CD14-positive monocyte (primary cell): ENCODE measurements around the gene BUD13. TPM values are rescaled to one million over a fixed set of nuclear protein-coding genes. Genes with fewer than 3 reads are reported as not detected.
A peak's percentile ranks its signal among the peaks of the same experiment; 100 is the strongest.

Experiments used
- DNase-seq, 3 donors: peaks; one replicate each; pipeline ENCODE4 v3.0.0-alpha.2; 2011 to 2022
- H2AFZ ChIP-seq: 2 replicates; pipeline ENCODE4 v1.6.0; 2012; ENCODE audit warnings: mild to moderate bottlenecking, low read depth, low read length, inconsistent platforms; ENCODE audit not compliant: insufficient read depth, poor library complexity, severe bottlenecking
- H3K27ac ChIP-seq, 2 donors: 1 replicate in 1 of 2; 2 replicates in 1 of 2; pipeline ENCODE4 v1.5.1; 2012 to 2013; ENCODE audit warnings: low read length in 2 of 2, control low read depth in 1 of 2, inconsistent platforms in 1 of 2, low read depth in 1 of 2, mild to moderate bottlenecking in 1 of 2
- H3K27me3 ChIP-seq, 2 donors: one replicate each; pipeline versions ENCODE4 v1.6.0 to v1.6.1; 2011 to 2013; ENCODE audit warnings: low read length in 2 of 2; ENCODE audit not compliant: control insufficient read depth in 2 of 2, insufficient read depth in 2 of 2
- H3K36me3 ChIP-seq, 2 donors: replicated peaks in 1 of 2; 1 replicate in 1 of 2; 2 replicates in 1 of 2; pipeline versions ENCODE4 v1.5.1 to v1.6.1; 2012 to 2013; ENCODE audit warnings: low read length in 2 of 2, control low read depth in 1 of 2, inconsistent platforms in 1 of 2, mild to moderate bottlenecking in 1 of 2; ENCODE audit not compliant: insufficient read depth in 2 of 2, control insufficient read depth in 1 of 2
- H3K4me1 ChIP-seq, 2 donors: 1 replicate in 1 of 2; 2 replicates in 1 of 2; pipeline versions ENCODE4 v1.5.1 to v1.6.1; 2012 to 2013; ENCODE audit warnings: low read length in 2 of 2, control low read depth in 1 of 2, inconsistent platforms in 1 of 2, mild to moderate bottlenecking in 1 of 2, moderate library complexity in 1 of 2; ENCODE audit not compliant: insufficient read depth in 2 of 2, control insufficient read depth in 1 of 2
- H3K4me2 ChIP-seq: replicated peaks from 2 replicates; pipeline ENCODE3; 2012; ENCODE audit warnings: low read length, moderate library complexity, mild to moderate bottlenecking; ENCODE audit not compliant: poor library complexity, severe bottlenecking; ENCODE audit errors: extremely low read depth
- H3K4me3 ChIP-seq, 3 experiments: fragments of 200-600 bp in 1 of 3; sonication (generic) in 1 of 3; replicated peaks in 1 of 3; 1 replicate in 2 of 3; 2 replicates in 1 of 3; pipeline ENCODE4 v1.5.1; 2011 to 2013; ENCODE audit warnings: low read length in 3 of 3, mild to moderate bottlenecking in 3 of 3, control low read depth in 2 of 3, low read depth in 2 of 3, inconsistent platforms in 1 of 3, moderate library complexity in 1 of 3
- H3K79me2 ChIP-seq: 2 replicates; pipeline ENCODE4 v1.6.0; 2012; ENCODE audit warnings: mild to moderate bottlenecking, control low read depth, inconsistent platforms, low read length, moderate library complexity; ENCODE audit not compliant: insufficient read depth
- H3K9ac ChIP-seq: 2 replicates; pipeline ENCODE4 v1.6.0; 2017; ENCODE audit warnings: low read length, mild to moderate bottlenecking; ENCODE audit not compliant: insufficient read depth, poor library complexity, severe bottlenecking
- H3K9me3 ChIP-seq, 2 donors: replicated peaks in 1 of 2; 1 replicate in 1 of 2; 2 replicates in 1 of 2; pipeline versions ENCODE4 v1.5.1 to v1.6.1; 2012 to 2013; ENCODE audit warnings: low read length in 2 of 2, control low read depth in 1 of 2; ENCODE audit not compliant: control insufficient read depth in 1 of 2, insufficient read depth in 1 of 2
- H4K20me1 ChIP-seq: 2 replicates; pipeline ENCODE4 v1.6.0; 2012; ENCODE audit warnings: mild to moderate bottlenecking, low read length, control low read depth, moderate library complexity; ENCODE audit not compliant: insufficient read depth
- H3K27ac Mint-ChIP-seq, 7 donors: one replicate each; pipeline ENCODE4 v1.8.0; 2020; ENCODE audit warnings: mild to moderate bottlenecking in 7 of 7, mixed read lengths in 7 of 7, moderate library complexity in 6 of 7, inconsistent platforms in 2 of 7
- H3K27me3 Mint-ChIP-seq, 3 donors: one replicate each; pipeline ENCODE4 v1.8.0; 2021 to 2022; ENCODE audit warnings: low read depth in 3 of 3, mild to moderate bottlenecking in 3 of 3, mixed read lengths in 3 of 3, moderate library complexity in 3 of 3, inconsistent platforms in 1 of 3
- H3K36me3 Mint-ChIP-seq, 2 donors: one replicate each; pipeline ENCODE4 v1.8.0; 2020; ENCODE audit warnings: mixed read lengths in 2 of 2, inconsistent platforms in 1 of 2, mild to moderate bottlenecking in 1 of 2
- H3K4me1 Mint-ChIP-seq: one replicate; pipeline ENCODE4 v1.8.0; 2020; ENCODE audit warnings: mild to moderate bottlenecking, mixed read lengths
- H3K4me3 Mint-ChIP-seq, 2 donors: one replicate each; pipeline ENCODE4 v1.8.0; 2020; ENCODE audit warnings: mild to moderate bottlenecking in 2 of 2, mixed read lengths in 2 of 2, moderate library complexity in 1 of 2
- H3K9me3 Mint-ChIP-seq, 7 donors: one replicate each; pipeline ENCODE4 v1.8.0; 2020 to 2022; ENCODE audit warnings: mixed read lengths in 7 of 7, mild to moderate bottlenecking in 6 of 7, moderate library complexity in 6 of 7, inconsistent platforms in 2 of 7
- CTCF ChIP-seq: fragments of 200-600 bp; IDR thresholded peaks from one replicate; pipeline ENCODE4 v1.8.0; 2022; ENCODE audit warnings: antibody characterized with exemption, mild to moderate bottlenecking
- WGBS: methylation state at CpG from one replicate; pipeline ENCODE4 v1.1.5; 2013; ENCODE audit warnings: missing lambda C conversion rate; ENCODE audit not compliant: insufficient coverage; 5-methylcytosine and 5-hydroxymethylcytosine counted together
- intact Hi-C, 2 donors: fragments of 100-400 bp; cut with micrococcal nuclease; formaldehyde crosslinking; loops; one replicate each; pipeline versions ENCODE4 v1.15.0 to v1.15.1; 2023
- polyA plus RNA-seq, 3 donors: library from polyadenylated mRNA; depleted of rRNA in 1 of 3; unstranded in 2 of 3; stranded (reverse) in 1 of 3; fragments of 300-500 nt in 2 of 3; fragments of >200 nt in 1 of 3; fragmentation: Illumina TruSeq in 2 of 3; gene quantifications; 1 replicate in 2 of 3; 2 replicates in 1 of 3; pipeline ENCODE4 v1.2.3, GENCODE V29; 2012 to 2021

BUD13 gene
- polyA plus RNA-seq, 3 donors, result 4.2 to 8.7 (median 5.3) TPM

- TF ChIP-seq CTCF, result no peak
- Mint-ChIP-seq H3K27me3 (peaks cover 4 to 9% (median 6%) of the 10 kb centered on the region in 3 donors), H3K4me3 (no peak overlapping the region), H3K9me3 (peaks cover 0 to 2% (median 0%) of the 10 kb centered on the region in 7 donors), H3K4me1 (peaks cover 25% of the 10 kb centered on the region), H3K36me3 (peaks cover 52 to 59% of the 10 kb centered on the region in 2 donors), H3K27ac (no peak overlapping the region)
- Histone ChIP-seq H3K79me2 (peaks cover 34% of the 10 kb centered on the region), H3K4me3 (no peak overlapping the region), H3K9me3 (no peaks in the 10 kb centered on the region), H3K27ac (no peak overlapping the region), H4K20me1 (peaks cover 4% of the 10 kb centered on the region), H3K4me2 (no peak overlapping the region), H3K36me3 (peaks cover 51 to 55% of the 10 kb centered on the region in 2 donors), H3K9ac (no peak overlapping the region), H3K27me3 (no peaks in the 10 kb centered on the region), H2AFZ (no peak overlapping the region), H3K4me1 (peaks cover 18 to 22% of the 10 kb centered on the region in 2 donors)
- intact Hi-C loops, result loop anchor here (5.0 to 10.0 kb wide), 2 partner anchors 446 to 538 kb away; partner anchors contain the start of genes CEP164 (in 1 of the 2), PCSK7 (in 1 of the 2) and RNF214 (in 1 of the 2)
- WGBS, result 95% methylated on average over 2 of the region's 2 CpGs
- no peak for DNase-seq
Observed at GRCh38 chr11:116786326-116786725, 13.5 kb upstream of the BUD13 start.

- TF ChIP-seq CTCF, result no peak
- Histone ChIP-seq H3K4me1 (peaks cover 8 to 11% of the 10 kb centered on the region in 2 donors), H3K36me3 (peaks cover 85 to 90% of the 10 kb centered on the region in 2 donors), H3K9me3 (no peaks in the 10 kb centered on the region), H3K79me2 (peaks cover 34% of the 10 kb centered on the region), H2AFZ (no peak overlapping the region), H3K4me2 (no peak overlapping the region), H3K27ac (no peak overlapping the region), H3K9ac (no peak overlapping the region), H4K20me1 (peaks cover 4% of the 10 kb centered on the region), H3K27me3 (no peaks in the 10 kb centered on the region), H3K4me3 (no peak overlapping the region)
- peaks cover 86 to 94% of the 10 kb centered on the region in 2 donors for H3K36me3 Mint-ChIP-seq
- WGBS, result 93% methylated on average over 2 of the region's 4 CpGs
- H3K27me3 Mint-ChIP-seq, result no peaks in the 10 kb centered on the region
- H3K9me3 Mint-ChIP-seq, result no peaks in the 10 kb centered on the region
- peaks cover 11% of the 10 kb centered on the region for H3K4me1 Mint-ChIP-seq
- no peak for DNase-seq
- peak overlapping the region in 1 of 7 donors; percentile 13 for H3K27ac Mint-ChIP-seq
- intact Hi-C loops, result loop anchor here in 1 of 2 donors (10.0 kb wide), 1 partner anchor 542 kb away; the partner anchor contains the start of gene CEP164
- no peak overlapping the region for H3K4me3 Mint-ChIP-seq
Observed at GRCh38 chr11:116782728-116783127, 9.9 kb upstream of the BUD13 start.
